Glutamatergic neuron (in vitro differentiated cells): ENCODE data around the gene RMND5A. TPM values are rescaled to one million over a fixed set of nuclear protein-coding genes. Genes with fewer than 3 reads are reported as not detected.

Experiments
- DNase-seq: peaks from one replicate; pipeline ENCODE4 v3.0.0; 2022
- H3K27ac Mint-ChIP-seq: one replicate; pipeline ENCODE4 v1.8.0; 2020; ENCODE audit warnings: mild to moderate bottlenecking, mixed read lengths, inconsistent platforms; ENCODE audit not compliant: unreplicated experiment
- H3K27me3 Mint-ChIP-seq: one replicate; pipeline ENCODE4 v1.8.0; 2020; ENCODE audit warnings: mild to moderate bottlenecking, moderate library complexity, mixed read lengths, inconsistent platforms; ENCODE audit not compliant: unreplicated experiment
- H3K36me3 Mint-ChIP-seq: one replicate; pipeline ENCODE4 v1.8.0; 2020; ENCODE audit warnings: mild to moderate bottlenecking, mixed read lengths, inconsistent platforms; ENCODE audit not compliant: unreplicated experiment
- H3K4me1 Mint-ChIP-seq: one replicate; pipeline ENCODE4 v1.8.0; 2020; ENCODE audit warnings: mild to moderate bottlenecking, low read depth, mixed read lengths, inconsistent platforms; ENCODE audit not compliant: unreplicated experiment
- H3K4me3 Mint-ChIP-seq: one replicate; pipeline ENCODE4 v1.8.0; 2020; ENCODE audit warnings: mild to moderate bottlenecking, mixed read lengths, inconsistent platforms; ENCODE audit not compliant: unreplicated experiment
- H3K9me3 Mint-ChIP-seq: one replicate; pipeline ENCODE4 v1.8.0; 2020; ENCODE audit warnings: mild to moderate bottlenecking, moderate library complexity, mixed read lengths, inconsistent platforms; ENCODE audit not compliant: unreplicated experiment
- CTCF ChIP-seq: fragments of 200-600 bp; sonication (generic); IDR thresholded peaks from one replicate; pipeline ENCODE4 v1.5.0; 2021; ENCODE audit not compliant: partially characterized antibody, unreplicated experiment
- total RNA-seq: library from RNA; stranded (reverse); fragmentation: NEBNext Ultra II Directional; extraction: Animal tissue kit (Norgen Biotek cat#: 25700); gene quantifications from one replicate; pipeline ENCODE4 v1.2.1, GENCODE V29; 2021; ENCODE audit not compliant: unreplicated experiment

RMND5A gene
- total RNA-seq, 1 donor from 2014 or later = 38.8 TPM

DNA sequence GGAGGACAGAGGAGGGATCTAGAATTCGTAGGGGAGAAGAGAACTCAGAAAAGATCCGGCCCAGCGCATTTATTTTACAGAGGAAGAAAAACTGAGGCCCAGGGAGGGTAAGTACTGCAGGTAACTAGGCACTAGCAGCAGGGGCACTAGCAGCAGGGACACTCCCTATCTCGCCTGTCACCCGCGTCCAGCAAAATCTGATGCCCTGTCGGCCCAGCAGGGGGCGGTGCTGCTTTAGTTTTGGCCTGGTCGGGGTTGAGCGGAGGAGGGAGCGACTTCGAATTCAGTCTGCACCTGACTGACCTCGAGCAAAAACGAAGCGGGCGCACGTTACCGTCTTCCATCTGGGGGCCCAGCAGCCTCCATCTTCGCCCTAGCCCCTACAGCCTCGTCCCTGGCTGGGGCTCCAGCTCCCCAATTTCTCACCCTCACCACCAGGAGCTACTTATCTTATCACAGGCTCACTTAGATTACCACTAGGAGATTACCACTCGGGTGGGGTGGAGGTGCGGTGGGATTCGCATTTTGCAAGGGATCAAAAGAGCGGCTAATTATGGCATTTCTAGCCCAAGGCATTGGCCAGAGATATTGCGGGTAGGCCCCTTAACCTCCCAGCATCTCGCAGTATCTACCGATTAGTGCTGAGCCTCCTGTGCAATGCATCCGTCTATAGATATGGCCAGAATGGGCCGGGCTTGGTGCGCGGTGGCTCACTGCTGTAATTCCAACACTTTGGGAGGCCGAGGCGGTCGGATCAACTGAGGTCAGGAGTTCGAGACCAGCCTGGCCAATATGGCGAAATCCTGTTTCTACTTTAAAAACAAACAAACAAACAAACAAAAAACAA lies 88.4 kb downstream of the RMND5A start:
- Mint-ChIP-seq H3K9me3 (no peaks in the 10 kb centered on the region), H3K4me1 (no peaks in the 10 kb centered on the region), H3K27me3 (peaks cover 2% of the 10 kb centered on the region), H3K4me3 (peak overlapping the region; percentile 93), H3K36me3 (no peaks in the 10 kb centered on the region), H3K27ac (no peak overlapping the region)
- peak; percentile 92 for DNase-seq
- TF ChIP-seq CTCF = peak; percentile 92

DNA sequence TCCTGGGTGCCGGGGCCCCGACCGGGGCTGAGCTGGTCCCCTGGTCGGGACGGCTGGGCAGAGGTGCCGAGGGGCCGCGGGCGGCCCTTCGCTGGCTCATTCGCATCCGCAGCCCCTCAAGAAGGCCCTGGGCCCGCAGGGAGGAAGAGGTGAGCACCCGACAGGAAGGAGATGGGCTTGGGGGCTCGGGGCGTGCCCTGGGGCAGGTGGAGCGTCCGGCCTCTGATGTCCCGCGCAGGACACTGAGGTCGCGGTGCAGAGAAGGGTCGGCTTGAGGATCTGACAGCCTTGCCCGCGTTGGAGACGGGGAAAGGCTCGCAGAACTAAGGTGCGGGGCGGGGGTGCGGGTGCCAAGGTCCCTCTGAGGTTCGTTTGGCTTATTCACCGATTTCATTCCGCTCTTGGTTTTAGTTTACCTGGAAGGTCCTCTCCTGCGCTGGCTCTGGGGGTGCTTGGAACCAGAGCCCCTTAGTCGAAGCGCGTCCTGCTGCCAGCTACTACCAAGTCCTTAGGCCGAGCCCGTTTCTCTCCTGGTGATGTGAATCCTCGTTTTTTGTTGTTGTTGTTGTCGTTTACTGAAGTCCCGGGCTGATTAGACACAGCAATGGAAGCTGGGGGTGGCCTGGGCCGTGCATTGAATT lies 89.5 kb downstream of the RMND5A start:
- Mint-ChIP-seq H3K4me3 (no peak overlapping the region), H3K9me3 (no peaks in the 10 kb centered on the region), H3K27ac (no peak overlapping the region), H3K36me3 (no peaks in the 10 kb centered on the region), H3K27me3 (peaks cover 2% of the 10 kb centered on the region), H3K4me1 (no peaks in the 10 kb centered on the region)
- DNase-seq = no peak
- no peak for TF ChIP-seq CTCF

DNA sequence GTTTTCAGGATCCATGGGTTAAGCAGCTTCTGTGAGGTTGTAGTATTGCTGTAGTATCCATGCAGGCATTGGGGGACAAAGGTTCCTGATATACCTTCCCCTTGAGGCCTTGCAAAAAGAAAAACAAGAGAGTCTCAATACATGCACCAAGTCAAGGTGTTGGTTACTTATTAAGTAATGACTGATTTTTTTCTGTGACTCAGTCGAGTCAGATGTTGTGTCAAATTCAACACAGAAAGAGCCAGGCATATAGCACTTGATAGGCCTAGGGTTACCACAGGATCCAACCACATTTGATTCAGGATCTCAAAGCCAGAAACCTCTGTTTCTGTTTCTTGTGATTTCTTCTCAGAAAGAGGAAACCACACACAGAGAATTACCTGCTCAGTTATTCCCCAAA lies 95.5 kb downstream of the RMND5A start:
- H3K4me1 Mint-ChIP-seq = no peaks in the 10 kb centered on the region
- H3K27me3 Mint-ChIP-seq = no peaks in the 10 kb centered on the region
- no peak overlapping the region for H3K27ac Mint-ChIP-seq
- no peak for DNase-seq
- H3K9me3 Mint-ChIP-seq = no peaks in the 10 kb centered on the region
- no peaks in the 10 kb centered on the region for H3K36me3 Mint-ChIP-seq
- TF ChIP-seq CTCF = no peak
- H3K4me3 Mint-ChIP-seq = no peak overlapping the region

DNA sequence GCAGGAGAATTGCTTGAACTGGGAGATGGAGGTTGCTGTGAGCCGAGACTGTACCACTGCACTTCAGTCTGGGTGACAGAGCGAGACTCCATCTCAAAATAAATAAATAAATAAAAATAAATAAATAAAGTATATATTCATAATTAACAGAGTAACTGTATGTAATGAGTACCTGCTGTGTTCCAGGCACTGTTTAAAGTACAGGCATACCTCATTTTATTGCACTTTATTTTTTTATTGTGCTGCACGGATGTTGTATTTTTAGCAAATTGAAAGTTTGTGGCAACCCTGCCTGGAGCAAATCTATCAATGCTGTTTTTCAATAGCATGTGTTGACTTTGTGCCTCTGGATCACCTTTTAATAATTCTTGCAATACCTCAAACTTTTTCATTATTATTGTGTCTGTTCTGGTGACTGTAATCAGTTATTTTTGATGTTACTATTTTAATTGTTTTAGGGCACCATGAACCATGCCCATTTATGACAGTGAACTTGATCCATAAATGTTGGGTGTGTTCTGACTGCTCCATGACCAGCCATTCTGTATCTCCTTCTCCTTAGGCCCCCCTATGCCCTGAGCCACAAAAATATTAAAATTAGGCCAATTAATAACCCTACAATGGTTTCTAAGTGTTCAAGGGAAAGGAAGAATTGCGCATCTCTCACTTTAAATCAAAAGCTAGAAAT lies 98.2 kb downstream of the RMND5A start:
- no peaks in the 10 kb centered on the region for H3K9me3 Mint-ChIP-seq
- no peaks in the 10 kb centered on the region for H3K36me3 Mint-ChIP-seq
- no peaks in the 10 kb centered on the region for H3K4me1 Mint-ChIP-seq
- no peak for DNase-seq
- no peaks in the 10 kb centered on the region for H3K27me3 Mint-ChIP-seq
- H3K27ac Mint-ChIP-seq = no peak overlapping the region
- TF ChIP-seq CTCF = no peak
- no peak overlapping the region for H3K4me3 Mint-ChIP-seq
